Measurements from ENCODE around the gene THOC1.

THOC1 gene

GRCh38 chr18:213505-213904, 54.3 kb downstream of the THOC1 start:
- DNase-seq: no peak

- no peak for DNase-seq
Measured at GRCh38 chr18:212780-213179, 55.1 kb downstream of the THOC1 start.

GRCh38 chr18:211582-211981, 56.3 kb downstream of the THOC1 start:
- no peak for DNase-seq

- no peak for DNase-seq
Measured at GRCh38 chr18:210733-211132, 57.1 kb downstream of the THOC1 start.

- DNase-seq: no peak
Measured at GRCh38 chr18:210075-210474, 57.8 kb downstream of the THOC1 start.

GRCh38 chr18:199768-200167, 68.1 kb downstream of the THOC1 start:
- no peak for DNase-seq

- no peak for DNase-seq
Measured at GRCh38 chr18:199214-199613, 68.6 kb downstream of the THOC1 start.

- no peak for DNase-seq
Measured at GRCh38 chr18:195651-196050, 72.2 kb downstream of the THOC1 start.

- DNase-seq: no peak
Measured at GRCh38 chr18:192801-193200, 75.0 kb downstream of the THOC1 start.

GRCh38 chr18:191725-192124, 76.1 kb downstream of the THOC1 start:
- no peak for DNase-seq

- no peak for DNase-seq
Measured at GRCh38 chr18:189254-189653, 78.6 kb downstream of the THOC1 start.

GRCh38 chr18:183769-184168, 84.1 kb downstream of the THOC1 start:
- no peak for DNase-seq

GRCh38 chr18:181711-182110, 86.1 kb downstream of the THOC1 start:
- no peak for DNase-seq

GRCh38 chr18:179499-179898, 88.3 kb downstream of the THOC1 start:
- no peak for DNase-seq

GRCh38 chr18:172361-172760, 95.5 kb downstream of the THOC1 start:
- DNase-seq: no peak

Measured in effector CD4-positive, alpha-beta T cell (primary cell).